ENCODE measurements around the gene SLC52A3. TPM values are rescaled to one million over a fixed set of nuclear protein-coding genes. Genes with fewer than 3 reads are reported as not detected.

SLC52A3 gene
- polyA plus RNA-seq, 1 donor (not counting 4 experiments of a cell fraction or from before 2014, with no cell fraction given), result 0.84 TPM

GRCh38 chr20:779771-780170 is 11.5 kb upstream of the SLC52A3 start:
- Histone ChIP-seq H2AFZ (ENCODE audit: control insufficient read depth, low read length) (no peak overlapping the region), H3K4me1 (ENCODE audit: control insufficient read depth, extremely low read depth, insufficient read depth, low read length) (no peaks in the 10 kb centered on the region), H3K79me2 (ENCODE audit: control insufficient read depth, insufficient read depth, low read length) (no peaks in the 10 kb centered on the region), H3K9me3 (ENCODE audit: control insufficient read depth, low read depth, low read length) (peaks cover 6% of the 10 kb centered on the region), H3K4me3 (ENCODE audit: control insufficient read depth in 2 of 3, extremely low read depth in 1 of 3, insufficient read depth in 2 of 3, low read depth in 1 of 3, low read length in 3 of 3) (no peak overlapping the region), H3K27ac (ENCODE audit: control insufficient read depth, insufficient read depth, low read length) (no peak overlapping the region), H3K36me3 (ENCODE audit: control insufficient read depth in 2 of 2, extremely low read depth in 1 of 2, insufficient read depth in 2 of 2, low read length in 2 of 2) (no peaks in the 10 kb centered on the region), H3K9ac (ENCODE audit: control insufficient read depth, extremely low read depth, insufficient read depth, low read length) (no peak overlapping the region), H3K9me1 (ENCODE audit: control insufficient read depth, extremely low read depth, insufficient read depth, low read length) (no peaks in the 10 kb centered on the region), H3K4me2 (ENCODE audit: control insufficient read depth, extremely low read depth, insufficient read depth, low read depth, low read length) (no peak overlapping the region), H3K27me3 (ENCODE audit: control insufficient read depth, extremely low read depth, insufficient read depth, low read length) (no peaks in the 10 kb centered on the region), H4K20me1 (ENCODE audit: control insufficient read depth, extremely low read depth, insufficient read depth, low read length) (no peaks in the 10 kb centered on the region)
- FAIRE-seq (no peak), DNase-seq (ENCODE audit: low read depth, low spot score) (no peak)
- no peak for TF ChIP-seq CTCF (optimal IDR thresholded peaks at IDR 0.05 in 1 of 3, IDR thresholded peaks at IDR 0.05 in 1 of 3, conservative IDR thresholded peaks at IDR 0.05 in 1 of 3; ENCODE audit: extremely low read depth in 1 of 3, insufficient read depth in 2 of 3, low read length in 3 of 3)
- no peak for TF ChIP-seq EZH2 (IDR thresholded peaks at IDR 0.05; ENCODE audit: low read length)
- dilution Hi-C loops (cut with MboI; ENCODE audit: extremely low pct_ligation_motif_present, low sequenced_read_pairs), result no loop called here

- Histone ChIP-seq H3K4me3 (ENCODE audit: control insufficient read depth in 2 of 3, extremely low read depth in 1 of 3, insufficient read depth in 2 of 3, low read depth in 1 of 3, low read length in 3 of 3) (no peak overlapping the region), H3K27me3 (ENCODE audit: control insufficient read depth, extremely low read depth, insufficient read depth, low read length) (no peaks in the 10 kb centered on the region), H3K9me1 (ENCODE audit: control insufficient read depth, extremely low read depth, insufficient read depth, low read length) (no peaks in the 10 kb centered on the region), H3K4me2 (ENCODE audit: control insufficient read depth, extremely low read depth, insufficient read depth, low read depth, low read length) (no peak overlapping the region), H2AFZ (ENCODE audit: control insufficient read depth, low read length) (no peak overlapping the region), H3K36me3 (ENCODE audit: control insufficient read depth in 2 of 2, extremely low read depth in 1 of 2, insufficient read depth in 2 of 2, low read length in 2 of 2) (no peaks in the 10 kb centered on the region), H4K20me1 (ENCODE audit: control insufficient read depth, extremely low read depth, insufficient read depth, low read length) (no peaks in the 10 kb centered on the region), H3K79me2 (ENCODE audit: control insufficient read depth, insufficient read depth, low read length) (no peaks in the 10 kb centered on the region), H3K4me1 (ENCODE audit: control insufficient read depth, extremely low read depth, insufficient read depth, low read length) (no peaks in the 10 kb centered on the region), H3K9me3 (ENCODE audit: control insufficient read depth, low read depth, low read length) (no peaks in the 10 kb centered on the region), H3K9ac (ENCODE audit: control insufficient read depth, extremely low read depth, insufficient read depth, low read length) (no peak overlapping the region), H3K27ac (ENCODE audit: control insufficient read depth, insufficient read depth, low read length) (no peak overlapping the region)
- no peak for FAIRE-seq
- no peak for DNase-seq (ENCODE audit: low read depth, low spot score)
- TF ChIP-seq CTCF (optimal IDR thresholded peaks at IDR 0.05 in 1 of 3, IDR thresholded peaks at IDR 0.05 in 1 of 3, conservative IDR thresholded peaks at IDR 0.05 in 1 of 3; ENCODE audit: extremely low read depth in 1 of 3, insufficient read depth in 2 of 3, low read length in 3 of 3), result no peak
- no peak for TF ChIP-seq EZH2 (IDR thresholded peaks at IDR 0.05; ENCODE audit: low read length)
- dilution Hi-C loops (cut with MboI; ENCODE audit: extremely low pct_ligation_motif_present, low sequenced_read_pairs), result no loop called here
Observed at GRCh38 chr20:776165-776564, 7.9 kb upstream of the SLC52A3 start.
